T-helper 9 cell (primary cell): ENCODE results near the gene SSBP4.

Source experiments
- DNase-seq: peaks from one replicate; pipeline ENCODE4 v3.0.0-alpha.2; 2020

SSBP4 gene

DNA sequence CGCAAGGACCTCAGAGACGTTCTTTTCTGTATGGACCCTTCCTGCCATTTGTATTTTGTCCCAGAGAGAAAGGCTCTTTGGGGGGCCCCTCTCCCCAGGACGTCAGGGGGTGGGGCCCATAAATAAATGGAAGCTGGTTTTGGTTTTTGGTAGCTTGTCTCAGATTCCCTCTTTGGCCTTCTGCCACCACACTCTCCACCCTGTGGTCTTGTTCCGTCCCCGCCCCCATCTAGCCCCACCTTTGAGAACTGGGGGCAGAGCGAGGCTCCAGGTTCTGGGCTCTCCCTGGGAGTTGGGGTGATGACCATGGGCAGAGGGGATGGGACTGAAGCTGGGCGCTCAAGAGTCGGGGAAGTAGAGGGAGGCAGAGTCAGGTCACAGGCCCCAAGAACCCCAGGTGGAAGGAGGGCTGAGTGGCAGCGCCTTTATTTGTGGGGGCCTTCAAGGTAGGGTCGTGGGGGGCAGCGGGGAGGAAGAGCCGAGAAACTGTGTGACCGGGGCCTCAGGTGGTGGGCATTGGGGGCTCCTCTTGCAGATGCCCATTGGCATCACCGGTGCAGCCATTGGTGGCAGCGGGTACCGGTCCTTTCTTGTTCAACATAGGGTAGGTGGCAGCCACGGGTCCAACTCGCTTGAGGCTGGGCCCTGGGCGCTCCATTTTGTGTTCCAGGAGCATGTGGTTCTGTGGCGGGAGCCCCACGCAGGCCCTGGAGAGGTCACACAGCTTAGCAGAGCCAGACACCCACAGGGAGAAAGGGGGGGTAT is 15.4 kb downstream of the SSBP4 start:
- DNase-seq = no peak

DNA sequence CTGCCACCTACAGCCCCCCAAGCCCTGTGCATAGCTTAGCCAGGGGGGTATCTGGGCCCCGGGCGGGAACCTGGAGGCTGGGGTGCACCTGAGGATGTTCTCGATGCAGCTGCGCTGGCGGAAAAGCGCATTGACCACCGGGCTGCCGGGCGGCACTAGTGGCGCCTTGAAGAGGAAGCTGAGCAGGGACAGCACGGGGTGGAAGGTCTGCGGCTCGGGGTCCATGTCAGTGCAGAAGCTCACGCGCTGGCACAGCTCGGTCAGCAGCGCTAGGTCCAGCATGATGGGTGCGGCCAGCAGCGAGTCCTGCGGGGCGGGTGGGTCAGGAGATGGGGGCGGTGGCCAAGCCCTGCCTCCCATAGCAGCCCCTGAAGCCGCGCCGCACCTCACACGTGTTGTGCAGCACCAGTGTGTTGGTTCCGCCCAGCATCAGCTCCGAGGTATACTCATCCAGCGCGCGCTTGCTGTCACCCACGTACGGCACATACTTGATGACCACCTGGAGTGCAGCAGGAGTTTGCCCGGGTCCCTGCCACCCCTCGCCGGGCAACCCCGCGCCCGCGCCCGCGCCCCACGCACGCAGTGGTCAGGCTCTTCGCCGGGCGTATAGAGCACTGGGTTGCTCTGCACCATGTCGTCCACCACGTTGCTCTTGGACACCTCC is 16.1 kb downstream of the SSBP4 start:
- DNase-seq = no peak

DNA sequence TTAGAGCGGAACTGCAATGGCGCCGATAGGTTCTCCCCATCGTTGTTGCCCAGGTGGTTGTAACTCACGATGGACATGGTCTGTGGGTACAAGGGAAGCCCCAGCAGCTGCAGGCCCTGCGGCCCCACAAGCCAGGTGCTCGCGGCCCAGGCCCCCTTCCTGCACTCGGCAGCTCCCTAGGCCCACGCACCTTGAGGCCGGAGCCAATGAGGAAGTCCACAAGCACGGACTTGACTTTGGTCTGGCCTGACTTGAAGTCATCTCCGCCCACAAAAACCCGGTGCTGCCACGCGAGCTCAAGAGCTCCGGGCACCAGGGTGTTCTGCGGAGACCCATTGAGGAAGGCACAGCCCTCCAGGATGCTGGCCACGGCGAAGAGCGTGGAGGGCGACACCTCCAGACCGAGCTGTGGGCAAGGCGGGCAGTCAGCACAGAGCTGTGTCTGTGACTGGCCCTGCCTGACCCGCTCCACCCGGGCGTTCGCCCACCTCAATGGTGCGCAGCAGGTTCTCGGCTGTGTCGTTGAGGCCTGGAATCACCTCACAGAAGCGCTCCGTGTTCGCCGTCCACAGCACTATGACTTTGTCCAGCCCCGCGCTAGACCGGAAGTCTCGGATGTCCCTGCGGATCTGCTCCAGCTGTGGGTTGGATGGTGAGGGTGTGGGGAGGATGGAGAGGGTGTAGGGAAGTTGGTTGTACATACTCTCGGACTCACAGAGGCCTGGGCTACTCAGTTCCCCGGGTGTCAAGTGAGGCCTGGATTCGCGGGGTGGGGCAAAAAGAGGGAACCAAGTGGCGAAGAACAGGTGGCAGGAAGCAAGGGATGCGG is 16.9 kb downstream of the SSBP4 start:
- no peak for DNase-seq

GRCh38 chr19:18436671-18437490 is 17.7 kb downstream of the SSBP4 start:
- peak; percentile 68 for DNase-seq

- DNase-seq = peak; percentile 54
These were observed 18.5 kb downstream of the SSBP4 start, which contains the start of gene ISYNA1 for GRCh38 chr19:18437491-18438330. Gene ISYNA1, minus strand, starts transcription at chr19:18438133. Its CDS starts 154 bp downstream, at chr19:18437979.

DNA sequence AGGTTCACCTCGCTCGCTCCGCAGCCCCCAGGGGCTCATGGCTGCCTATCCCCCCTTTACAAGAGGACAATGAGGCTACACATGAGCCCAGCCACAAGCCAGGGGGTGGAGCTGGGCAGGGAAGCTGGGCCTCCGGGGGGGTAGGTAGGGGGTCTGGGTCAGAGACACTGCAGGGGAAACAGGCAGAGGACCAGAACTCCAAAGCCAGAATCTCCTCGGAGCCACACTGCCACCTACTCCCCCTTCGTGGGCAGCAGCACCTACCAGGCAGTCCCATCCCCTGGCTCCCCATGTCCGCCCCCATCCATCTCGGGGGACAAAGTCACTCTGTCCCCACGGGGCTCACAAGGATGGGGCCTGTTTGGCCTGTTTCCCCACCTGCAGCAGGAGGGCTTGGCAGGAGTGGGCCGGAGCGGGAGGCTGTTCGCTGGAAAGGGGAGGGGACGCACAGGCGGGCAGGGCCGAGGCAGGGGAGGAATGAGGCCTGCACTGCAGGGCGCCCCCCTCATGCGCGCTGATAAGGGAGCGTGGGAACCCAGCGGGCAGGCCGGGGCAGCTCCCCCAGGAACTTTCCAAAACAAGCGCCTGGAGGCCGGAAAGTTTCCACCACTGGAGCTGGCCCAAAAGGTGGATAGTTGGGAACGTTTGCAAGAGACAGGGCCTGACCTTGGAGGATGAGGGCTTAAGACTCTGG is 19.3 kb downstream of the SSBP4 start:
- no peak for DNase-seq

GRCh38 chr19:18439025-18439909 is 20.1 kb downstream of the SSBP4 start:
- DNase-seq = no peak

GRCh38 chr19:18439910-18440237 is 20.7 kb downstream of the SSBP4 start:
- DNase-seq = no peak

DNA sequence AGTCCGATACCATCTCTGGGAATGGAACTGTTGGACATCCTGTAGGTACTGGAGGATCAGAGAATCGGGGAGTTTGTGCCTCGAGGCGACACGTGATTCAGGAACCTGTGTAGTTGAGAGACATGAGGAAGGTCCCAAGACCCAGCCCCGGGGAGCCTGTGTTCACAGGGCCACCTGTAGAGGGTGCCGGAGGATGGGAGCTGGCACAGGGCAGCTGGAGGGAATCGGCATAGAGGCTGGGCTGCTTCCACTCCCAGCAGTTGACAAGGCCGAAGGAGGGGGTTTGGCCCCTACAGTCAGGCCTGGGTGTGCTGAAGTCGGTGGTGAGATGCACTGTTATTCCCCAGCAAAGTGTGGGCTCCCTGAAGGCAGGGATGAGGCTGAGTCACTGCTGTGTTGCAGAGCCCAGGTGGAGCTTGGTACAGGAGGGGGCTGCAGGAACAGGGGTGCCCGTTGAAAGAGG is 21.2 kb downstream of the SSBP4 start:
- no peak for DNase-seq

DNA sequence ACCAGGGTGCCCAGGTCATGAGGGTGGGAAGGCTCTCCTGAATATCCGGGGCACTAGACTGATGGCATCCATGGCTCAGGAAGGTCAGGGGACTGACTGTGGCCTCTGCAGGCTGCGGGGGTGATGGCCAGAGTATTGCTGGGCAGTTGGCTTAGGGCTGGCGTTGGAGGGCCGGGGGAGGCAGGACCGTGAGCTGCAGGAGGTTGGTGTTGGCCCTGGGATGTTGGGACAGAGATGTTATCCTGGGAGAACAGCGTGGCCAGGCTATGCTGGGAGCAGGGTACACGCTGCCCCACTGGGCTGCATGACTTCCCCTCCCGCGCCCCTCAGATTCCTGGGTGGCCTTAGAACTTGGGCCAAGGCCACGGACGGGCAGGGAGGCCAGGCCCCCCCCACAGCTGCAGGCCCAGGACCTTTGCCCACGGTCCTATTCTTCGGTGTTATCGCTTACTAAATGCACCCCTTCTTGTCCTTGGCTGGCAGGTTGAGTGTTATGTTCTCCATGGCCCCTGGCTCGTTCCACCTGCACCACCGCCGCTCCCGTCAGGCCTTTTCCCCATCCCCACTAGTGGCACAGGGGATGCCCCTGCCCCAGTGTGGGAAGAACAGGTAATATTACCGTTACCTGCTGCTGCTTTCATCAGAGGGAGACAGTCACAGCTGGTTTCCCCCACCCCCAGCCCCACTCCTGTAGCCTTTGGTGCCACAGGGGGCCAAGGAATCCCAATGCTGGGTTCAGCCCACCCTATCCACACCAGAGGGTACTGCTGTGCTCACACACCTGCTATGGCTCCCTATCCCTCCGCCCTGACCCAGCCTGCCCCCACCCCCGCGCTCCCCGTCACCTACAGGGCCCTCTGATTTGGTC is 22.0 kb downstream of the SSBP4 start:
- DNase-seq = no peak

- no peak for DNase-seq
These were observed 22.9 kb downstream of the SSBP4 start for GRCh38 chr19:18441804-18442788.

GRCh38 chr19:18442941-18443340 is 23.7 kb downstream of the SSBP4 start:
- DNase-seq = no peak

DNA sequence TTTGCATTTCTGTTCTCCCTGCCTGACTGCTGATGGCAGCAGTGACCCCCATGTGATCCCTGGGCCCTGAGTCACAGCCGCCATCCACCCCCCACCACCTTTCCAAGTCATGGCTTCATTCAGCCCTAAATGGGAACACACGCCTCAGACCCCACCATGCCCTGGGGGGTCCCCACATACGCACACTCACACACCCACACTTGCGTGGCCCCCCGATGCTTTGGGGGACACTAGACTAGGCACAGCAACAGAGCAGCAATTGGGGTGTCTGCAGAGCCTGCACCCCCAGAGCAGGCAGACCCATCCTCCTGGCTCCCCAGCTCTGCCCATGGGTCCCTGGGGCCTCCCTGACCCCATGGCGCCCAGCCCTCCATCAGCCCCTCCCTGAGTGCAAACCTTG is 24.2 kb downstream of the SSBP4 start:
- DNase-seq = no peak

GRCh38 chr19:18443831-18444230 is 24.6 kb downstream of the SSBP4 start:
- no peak for DNase-seq

GRCh38 chr19:18444513-18444912 is 25.3 kb downstream of the SSBP4 start:
- DNase-seq = no peak

DNA sequence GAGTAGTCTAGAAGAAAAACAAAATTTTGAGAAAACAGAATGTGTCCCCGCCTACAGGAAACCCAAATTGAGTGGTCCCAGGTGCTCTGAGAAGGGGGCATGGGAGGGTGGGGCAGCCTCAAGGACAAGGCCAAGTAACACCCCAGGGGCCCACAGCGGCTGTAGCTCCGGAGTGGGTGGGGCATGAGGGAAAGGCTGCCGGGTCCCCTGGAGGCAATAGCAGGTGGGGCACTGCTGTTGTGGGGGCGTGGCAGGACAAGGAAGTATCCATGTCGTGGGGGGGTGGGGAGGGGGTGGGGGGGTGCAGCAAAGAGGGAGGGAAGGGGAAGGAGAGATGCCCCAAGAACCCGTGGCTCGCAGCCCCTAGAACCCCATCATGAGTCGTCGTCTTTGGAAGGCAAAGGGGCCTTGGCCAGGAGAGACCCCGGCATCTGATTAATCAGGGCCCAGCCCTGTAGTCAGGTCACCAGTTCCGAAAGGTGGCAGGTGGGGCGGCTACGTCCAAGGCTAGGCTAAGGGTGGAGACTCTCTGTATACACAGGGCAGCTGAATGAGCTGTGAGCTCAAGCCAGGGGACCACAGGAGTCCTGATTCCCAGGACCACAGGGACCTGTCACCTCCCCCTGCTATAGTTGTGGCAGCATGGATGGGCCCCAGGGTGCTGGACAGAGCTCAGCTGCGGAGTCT is 26.2 kb downstream of the SSBP4 start:
- no peak for DNase-seq
